GM18505 (cell line): ENCODE measurements around the gene STK39.

Experiments used
- ATAC-seq: cut with Tn5 transposase; IDR thresholded peaks from one replicate; pipeline ENCODE4 v1.9.1; 2021; ENCODE audit not compliant: unreplicated experiment
- POLR2A ChIP-seq: IDR thresholded peaks from 4 replicates; pipeline ENCODE4 v1.6.1; 2011; ENCODE audit warnings: borderline replicate concordance; ENCODE audit not compliant: insufficient read depth, insufficient read length; ENCODE audit errors: extremely low read depth

The STK39 gene

GRCh38 chr2:168158586-168158985, 88.8 kb downstream of the STK39 start:
- no peak for ATAC-seq
- TF ChIP-seq POLR2A = no peak

GRCh38 chr2:168157926-168158325, 89.5 kb downstream of the STK39 start:
- no peak for ATAC-seq
- TF ChIP-seq POLR2A = no peak

- TF ChIP-seq POLR2A = no peak
- ATAC-seq = no peak
Observed at GRCh38 chr2:168157070-168157469, 90.3 kb downstream of the STK39 start.

DNA sequence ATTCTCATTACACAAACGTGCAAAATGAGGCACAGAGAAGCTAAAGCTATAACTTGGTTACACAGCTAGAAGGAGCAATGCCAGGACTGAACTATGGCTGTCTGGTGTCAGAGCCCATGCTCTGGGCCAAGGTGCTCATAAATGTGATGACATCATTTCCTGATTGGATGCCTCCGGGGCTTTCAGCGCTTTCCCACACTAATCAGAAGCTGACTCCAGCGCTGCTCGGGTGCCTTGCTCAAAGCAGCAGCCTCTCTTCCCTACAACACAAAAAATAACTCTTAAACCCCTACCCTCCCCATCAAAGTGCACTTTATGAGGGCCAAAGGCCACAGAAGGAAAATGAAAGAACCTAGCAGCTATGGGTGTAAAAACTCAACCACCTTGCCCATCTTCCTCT, 90.7 kb downstream of the STK39 start:
- no peak for TF ChIP-seq POLR2A
- ATAC-seq = no peak

- TF ChIP-seq POLR2A = no peak
- no peak for ATAC-seq
Observed at GRCh38 chr2:168155680-168156079, 91.7 kb downstream of the STK39 start.

GRCh38 chr2:168155046-168155445, 92.3 kb downstream of the STK39 start:
- no peak for TF ChIP-seq POLR2A

GRCh38 chr2:168152902-168153530, 94.4 kb downstream of the STK39 start:
- no peak for ATAC-seq
- no peak for TF ChIP-seq POLR2A

More at GRCh38 chr2:168155046-168155445, 92.3 kb downstream of the STK39 start:
- ATAC-seq = no peak

DNA sequence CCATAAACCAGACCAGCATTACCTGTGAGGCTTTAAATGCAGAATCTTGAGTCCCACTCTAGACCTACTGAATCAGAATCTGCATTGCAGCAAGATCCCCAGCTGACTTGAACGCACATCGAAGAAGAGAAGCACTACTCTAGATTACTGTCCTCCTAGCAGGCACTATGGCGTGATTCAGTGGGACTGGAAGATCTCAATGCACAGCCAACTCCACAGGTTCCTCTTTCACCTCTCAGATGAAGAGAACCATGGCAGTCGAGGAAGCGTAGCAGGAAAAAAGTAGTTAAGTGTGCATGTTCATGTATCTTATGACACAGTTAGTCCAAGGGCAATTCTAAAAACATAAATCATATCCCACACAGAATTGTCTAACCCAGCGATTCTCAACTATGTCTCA, 97.4 kb downstream of the STK39 start:
- ATAC-seq = no peak
- TF ChIP-seq POLR2A = no peak

GRCh38 chr2:168149150-168149974, 98.0 kb downstream of the STK39 start:
- no peak for TF ChIP-seq POLR2A
- no peak for ATAC-seq

- no peak for TF ChIP-seq POLR2A
- ATAC-seq = no peak
Observed at GRCh38 chr2:168147830-168148794, 99.3 kb downstream of the STK39 start.

DNA sequence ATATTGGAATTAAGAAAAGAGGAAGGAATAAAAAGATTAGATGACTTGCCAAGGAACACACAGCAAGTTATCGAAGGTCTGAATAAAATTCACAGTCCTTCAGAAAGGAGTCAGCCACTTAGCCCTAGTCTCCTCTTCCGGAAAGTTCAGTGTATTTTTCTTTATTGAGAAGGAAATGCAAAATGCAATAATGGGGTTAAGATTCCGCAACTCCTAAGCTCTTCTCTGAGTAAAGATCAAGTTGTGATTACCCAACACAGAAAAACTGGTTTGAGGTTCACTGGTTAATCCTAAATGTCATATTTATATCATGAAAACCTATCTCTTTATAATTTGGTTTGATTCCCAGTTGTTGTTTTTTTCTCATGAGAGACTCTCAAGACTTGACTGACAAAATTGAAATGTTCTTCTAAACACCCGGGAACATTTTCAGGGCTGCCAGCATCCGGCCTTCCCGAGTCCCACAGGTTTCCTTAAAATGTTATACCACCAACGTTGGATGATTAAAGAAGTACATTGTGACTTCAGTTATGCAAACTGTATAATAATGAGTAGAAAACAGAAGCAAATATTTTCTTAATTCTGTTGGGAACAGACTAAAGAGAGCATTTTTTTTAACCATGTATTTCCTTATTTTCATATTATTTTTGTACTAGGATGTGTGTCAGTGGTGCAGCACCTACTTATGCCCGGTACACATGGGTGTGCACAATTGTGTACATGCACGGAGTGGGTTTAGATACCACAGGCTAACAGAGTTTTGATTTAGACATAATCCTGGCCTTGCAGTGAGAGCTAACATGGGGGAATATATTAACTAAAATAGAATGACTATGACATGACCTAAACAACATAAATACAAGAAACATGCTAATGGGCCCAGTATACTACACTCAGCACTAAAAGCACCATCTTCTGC, 100.2 kb downstream of the STK39 start:
- ATAC-seq = no peak

DNA sequence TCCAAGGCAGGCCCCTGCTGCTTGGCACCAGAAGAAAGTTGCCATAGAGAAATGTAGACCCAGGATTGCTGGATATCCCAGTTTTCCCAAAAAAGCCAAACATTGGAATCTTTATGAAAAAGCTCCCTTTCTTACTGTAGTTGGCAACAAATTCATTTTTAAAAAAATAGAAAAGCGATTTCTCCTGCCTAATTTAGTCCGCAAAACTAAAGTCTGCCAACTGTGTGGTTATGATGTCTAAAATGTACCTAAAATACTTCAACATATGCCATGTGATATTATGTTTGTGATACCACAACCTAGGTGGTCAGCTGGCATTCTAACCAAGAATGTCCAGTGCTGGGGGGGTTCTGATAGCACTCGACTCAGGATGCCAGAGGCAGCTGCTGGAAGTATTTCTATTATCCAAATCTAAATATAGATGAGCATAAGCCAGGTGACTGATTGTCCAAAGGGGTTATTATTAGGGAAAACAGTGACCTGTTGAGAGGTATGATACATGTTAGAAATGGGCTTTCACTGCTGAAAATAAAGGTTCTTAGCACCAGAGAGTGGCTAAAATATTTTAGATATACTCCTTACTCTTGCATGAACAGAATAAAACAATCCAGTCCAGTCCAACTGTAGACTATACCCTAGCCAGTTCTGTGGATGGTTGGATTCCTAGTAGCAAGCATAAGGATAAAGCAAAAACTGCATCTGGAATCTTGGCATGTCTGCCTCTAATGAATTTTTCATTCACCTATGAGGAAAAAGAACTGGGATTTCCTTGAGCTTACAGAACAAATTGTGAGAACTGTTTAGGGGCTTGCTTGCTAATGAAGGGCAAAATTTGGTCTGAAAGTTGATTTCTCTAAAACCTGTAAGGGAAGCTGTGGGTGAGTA, 101.7 kb downstream of the STK39 start:
- ATAC-seq = no peak
- no peak for TF ChIP-seq POLR2A

More for the DNA sequence above, 100.2 kb downstream of the STK39 start:
- no peak for TF ChIP-seq POLR2A

- no peak for ATAC-seq
- no peak for TF ChIP-seq POLR2A
Observed at GRCh38 chr2:168145011-168145410, 102.4 kb downstream of the STK39 start.
